H9 (cell line): ENCODE data around the gene LMX1A. TPM values are rescaled to one million over a fixed set of nuclear protein-coding genes. Genes with fewer than 3 reads are reported as not detected.

Experiments used
- DNase-seq: peaks from one replicate; pipeline ENCODE4 v3.0.0-alpha.2; 2017
- H2AFZ ChIP-seq: one replicate; pipeline ENCODE4 v1.6.1; 2013; ENCODE audit warnings: mild to moderate bottlenecking, low read length, control low read depth, moderate library complexity
- H2AK5ac ChIP-seq: 2 replicates; pipeline ENCODE4 v1.6.1; 2013; ENCODE audit warnings: low read length, control low read depth, mixed read lengths; ENCODE audit not compliant: insufficient read length
- H2BK120ac ChIP-seq: one replicate; pipeline ENCODE4 v1.6.1; 2013; ENCODE audit warnings: low read depth, mild to moderate bottlenecking, low read length, control low read depth, inconsistent platforms; ENCODE audit not compliant: poor library complexity, severe bottlenecking
- H2BK12ac ChIP-seq: 2 replicates; pipeline ENCODE4 v1.6.1; 2013; ENCODE audit warnings: low read length, control low read depth, mixed read lengths, low read depth; ENCODE audit not compliant: insufficient read length
- H2BK15ac ChIP-seq: 2 replicates; pipeline ENCODE4 v1.6.1; 2013; ENCODE audit warnings: low read depth, low read length, control low read depth
- H2BK20ac ChIP-seq: one replicate; pipeline ENCODE4 v1.6.1; 2013; ENCODE audit warnings: low read depth, mild to moderate bottlenecking, low read length, control low read depth, inconsistent platforms; ENCODE audit not compliant: poor library complexity, severe bottlenecking
- H2BK5ac ChIP-seq: 2 replicates; pipeline ENCODE4 v1.6.1; 2013; ENCODE audit warnings: low read length, control low read depth, mixed read lengths; ENCODE audit not compliant: insufficient read length
- H3K14ac ChIP-seq: 2 replicates; pipeline ENCODE4 v1.6.1; 2013; ENCODE audit warnings: low read length, control low read depth; ENCODE audit not compliant: insufficient read depth
- H3K18ac ChIP-seq: 2 replicates; pipeline ENCODE4 v1.6.1; 2013; ENCODE audit warnings: low read depth, mild to moderate bottlenecking, mixed read lengths, low read length, control low read depth; ENCODE audit not compliant: insufficient read length
- H3K23ac ChIP-seq: 2 replicates; pipeline ENCODE4 v1.6.1; 2013; ENCODE audit warnings: low read length, control low read depth, mixed read lengths, low read depth; ENCODE audit not compliant: insufficient read length
- H3K23me2 ChIP-seq: 2 replicates; pipeline ENCODE4 v1.6.1; 2013; ENCODE audit warnings: low read depth, mild to moderate bottlenecking, mixed read lengths, low read length, control low read depth; ENCODE audit not compliant: insufficient read length, poor library complexity, severe bottlenecking
- H3K27ac ChIP-seq: 2 replicates; pipeline ENCODE4 v1.5.1; 2013; ENCODE audit warnings: low read length, control low read depth, mixed read lengths, low read depth; ENCODE audit not compliant: insufficient read length
- H3K27me3 ChIP-seq: 2 replicates; pipeline ENCODE4 v1.6.1; 2013; ENCODE audit warnings: low read length, control low read depth, inconsistent platforms; ENCODE audit not compliant: insufficient read depth
- H3K4ac ChIP-seq: 2 replicates; pipeline ENCODE4 v1.6.1; 2013; ENCODE audit warnings: low read depth, mild to moderate bottlenecking, control low read depth, inconsistent platforms, low read length, moderate library complexity
- H3K4me1 ChIP-seq: 2 replicates; pipeline ENCODE4 v1.6.1; 2013; ENCODE audit warnings: low read length, control low read depth, inconsistent platforms; ENCODE audit not compliant: insufficient read depth
- H3K4me2 ChIP-seq: 2 replicates; pipeline ENCODE4 v1.6.1; 2013; ENCODE audit warnings: low read length, control low read depth, mixed read lengths; ENCODE audit not compliant: insufficient read length, insufficient read depth
- H3K56ac ChIP-seq: 2 replicates; pipeline ENCODE4 v1.6.1; 2013; ENCODE audit warnings: low read depth, mild to moderate bottlenecking, mixed read lengths, low read length, control low read depth; ENCODE audit not compliant: insufficient read length
- H3K79me1 ChIP-seq: 2 replicates; pipeline ENCODE4 v1.6.1; 2013; ENCODE audit warnings: low read depth, mild to moderate bottlenecking, moderate library complexity, low read length, control low read depth, inconsistent platforms; ENCODE audit not compliant: insufficient read depth, poor library complexity, severe bottlenecking
- H3K79me2 ChIP-seq: 2 replicates; pipeline ENCODE4 v1.6.1; 2013; ENCODE audit warnings: low read length, control low read depth, inconsistent platforms; ENCODE audit not compliant: insufficient read depth
- H3K9ac ChIP-seq: 2 replicates; pipeline ENCODE4 v1.6.1; 2013; ENCODE audit warnings: low read length, control low read depth, mixed read lengths; ENCODE audit not compliant: insufficient read length; ENCODE audit errors: extremely low read depth
- H3K9me3 ChIP-seq: one replicate; pipeline ENCODE4 v1.6.1; 2013; ENCODE audit warnings: low read depth, low read length, inconsistent platforms; ENCODE audit not compliant: control insufficient read depth
- H3T11ph ChIP-seq: one replicate; pipeline ENCODE4 v1.6.1; 2013; ENCODE audit warnings: mild to moderate bottlenecking, low read length, control low read depth, inconsistent platforms
- H4K20me1 ChIP-seq: one replicate; pipeline ENCODE4 v1.6.1; 2013; ENCODE audit not compliant: control insufficient read depth, insufficient read length, insufficient read depth
- H4K5ac ChIP-seq: 2 replicates; pipeline ENCODE4 v1.6.1; 2013; ENCODE audit warnings: low read depth, mild to moderate bottlenecking, mixed read lengths, low read length, control low read depth; ENCODE audit not compliant: insufficient read length
- H4K8ac ChIP-seq: replicated peaks from 2 replicates; pipeline ENCODE4 v1.6.1; 2013; ENCODE audit warnings: low read length, control low read depth, mixed read lengths, low read depth; ENCODE audit not compliant: insufficient read length
- H4K91ac ChIP-seq: 2 replicates; pipeline ENCODE4 v1.6.1; 2013; ENCODE audit warnings: low read depth, mild to moderate bottlenecking, moderate library complexity, mixed read lengths, low read length, control low read depth; ENCODE audit not compliant: insufficient read length
- H3K27ac Mint-ChIP-seq, 3 experiments: 2 replicates in 2 of 3; 3 replicates in 1 of 3; pipeline ENCODE4 v1.8.0; 2020 to 2021; ENCODE audit warnings: mixed read lengths in 3 of 3, mild to moderate bottlenecking in 1 of 3, moderate library complexity in 1 of 3
- H3K27me3 Mint-ChIP-seq: 2 replicates; pipeline ENCODE4 v1.8.0; 2021; ENCODE audit warnings: low read depth, mild to moderate bottlenecking, moderate library complexity, mixed read lengths
- H3K36me3 Mint-ChIP-seq, 3 experiments: 2 replicates in 2 of 3; 3 replicates in 1 of 3; pipeline ENCODE4 v1.8.0; 2020 to 2021; ENCODE audit warnings: low read depth in 3 of 3, mixed read lengths in 3 of 3; ENCODE audit not compliant: insufficient read depth in 1 of 3
- H3K4me1 Mint-ChIP-seq, 2 experiments: 2 replicates each; pipeline ENCODE4 v1.8.0; 2020; ENCODE audit warnings: mixed read lengths in 2 of 2
- H3K4me3 Mint-ChIP-seq, 2 experiments: 2 replicates in 1 of 2; 3 replicates in 1 of 2; pipeline ENCODE4 v1.8.0; 2020 to 2021; ENCODE audit warnings: mild to moderate bottlenecking in 2 of 2, mixed read lengths in 2 of 2, moderate library complexity in 1 of 2
- H3K9me3 Mint-ChIP-seq, 2 experiments: 2 replicates in 1 of 2; 3 replicates in 1 of 2; pipeline ENCODE4 v1.8.0; 2020; ENCODE audit warnings: mild to moderate bottlenecking in 2 of 2, mixed read lengths in 2 of 2, moderate library complexity in 1 of 2
- WGBS: extraction: QIAGEN DNeasy Blood & Tissue Kit; methylation state at CpG from one replicate; pipeline ENCODE4 v1.1.7; 2013; ENCODE audit warnings: missing lambda C conversion rate, low lambda C conversion rate, mixed read lengths; ENCODE audit not compliant: insufficient read length; ENCODE audit errors: extremely low coverage; 5-methylcytosine and 5-hydroxymethylcytosine counted together
- total RNA-seq: library from RNA; stranded (reverse); gene quantifications from 2 replicates; pipeline ENCODE4 v1.2.1, GENCODE V29; 2021
- TF ChIP-seq, protein P1 (sequence below): fragments of 200-600 bp; sonication (generic); conservative IDR thresholded peaks from 3 replicates; pipeline ENCODE4 v1.8.0; 2021; ENCODE audit warnings: antibody characterized with exemption, mild to moderate bottlenecking

The LMX1A gene
- total RNA-seq, 1 experiment from 2014 or later, result not detected

DNA sequence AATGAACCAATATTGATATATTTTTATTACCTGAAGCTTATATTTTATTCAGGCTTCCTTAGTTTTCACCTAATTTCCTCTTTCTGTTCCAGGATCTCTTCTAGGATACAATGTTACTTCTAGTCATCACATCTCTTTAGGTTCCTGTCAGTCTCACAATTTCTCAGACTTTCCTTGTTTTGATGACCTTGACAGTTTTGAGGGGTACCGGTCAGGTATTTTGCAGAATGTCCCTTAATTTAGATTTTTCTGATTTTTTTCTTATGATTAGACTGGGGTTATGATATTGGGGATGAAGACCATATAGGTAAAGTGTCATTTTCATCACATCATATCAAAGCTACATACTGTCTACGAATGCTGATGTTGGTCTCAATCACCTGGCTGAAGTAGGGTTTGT is 167.5 kb downstream of the LMX1A start:
- WGBS, result no CpG with 5 or more reads among the region's 2 CpGs
- H3K4me1 ChIP-seq, result no peaks in the 10 kb centered on the region

More for the DNA sequence above, 167.5 kb downstream of the LMX1A start:
- H3K27me3 Mint-ChIP-seq, result peaks cover 5% of the 10 kb centered on the region
- Histone ChIP-seq H2BK15ac (no peak overlapping the region), H3K9ac (no peak overlapping the region), H2BK120ac (no peak overlapping the region), H4K5ac (no peak overlapping the region), H3K79me1 (no peaks in the 10 kb centered on the region), H3K79me2 (no peaks in the 10 kb centered on the region), H3T11ph (no peak overlapping the region), H3K14ac (no peak overlapping the region), H3K4ac (no peak overlapping the region), H2BK5ac (no peak overlapping the region), H2AFZ (no peak overlapping the region), H3K9me3 (no peaks in the 10 kb centered on the region), H2BK12ac (no peak overlapping the region), H3K18ac (no peak overlapping the region), H2BK20ac (no peak overlapping the region), H3K27me3 (no peaks in the 10 kb centered on the region), H3K4me2 (no peak overlapping the region), H4K8ac (no peak overlapping the region), H4K91ac (no peak overlapping the region), H2AK5ac (no peak overlapping the region), H3K23ac (no peak overlapping the region), H3K23me2 (no peaks in the 10 kb centered on the region), H3K27ac (no peak overlapping the region), H3K56ac (no peak overlapping the region), H4K20me1 (no peaks in the 10 kb centered on the region)
- H3K27ac Mint-ChIP-seq, result no peak overlapping the region
- no peaks in the 10 kb centered on the region for H3K4me1 Mint-ChIP-seq
- no peak overlapping the region for H3K4me3 Mint-ChIP-seq
- DNase-seq, result no peak
- peaks cover 2 to 8% of the 10 kb centered on the region in 2 experiments for H3K9me3 Mint-ChIP-seq
- TF ChIP-seq, protein P1, sequence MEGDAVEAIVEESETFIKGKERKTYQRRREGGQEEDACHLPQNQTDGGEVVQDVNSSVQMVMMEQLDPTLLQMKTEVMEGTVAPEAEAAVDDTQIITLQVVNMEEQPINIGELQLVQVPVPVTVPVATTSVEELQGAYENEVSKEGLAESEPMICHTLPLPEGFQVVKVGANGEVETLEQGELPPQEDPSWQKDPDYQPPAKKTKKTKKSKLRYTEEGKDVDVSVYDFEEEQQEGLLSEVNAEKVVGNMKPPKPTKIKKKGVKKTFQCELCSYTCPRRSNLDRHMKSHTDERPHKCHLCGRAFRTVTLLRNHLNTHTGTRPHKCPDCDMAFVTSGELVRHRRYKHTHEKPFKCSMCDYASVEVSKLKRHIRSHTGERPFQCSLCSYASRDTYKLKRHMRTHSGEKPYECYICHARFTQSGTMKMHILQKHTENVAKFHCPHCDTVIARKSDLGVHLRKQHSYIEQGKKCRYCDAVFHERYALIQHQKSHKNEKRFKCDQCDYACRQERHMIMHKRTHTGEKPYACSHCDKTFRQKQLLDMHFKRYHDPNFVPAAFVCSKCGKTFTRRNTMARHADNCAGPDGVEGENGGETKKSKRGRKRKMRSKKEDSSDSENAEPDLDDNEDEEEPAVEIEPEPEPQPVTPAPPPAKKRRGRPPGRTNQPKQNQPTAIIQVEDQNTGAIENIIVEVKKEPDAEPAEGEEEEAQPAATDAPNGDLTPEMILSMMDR, result no peak
- peaks cover 2 to 3% (median 2%) of the 10 kb centered on the region in 3 experiments; a peak in 5 of 7 replicates for H3K36me3 Mint-ChIP-seq
